GM23338 (cell line): ENCODE data around the gene FSIP1.

Source experiments
- EZH2 ChIP-seq: fragments of 200-600 bp; sonication (generic); IDR thresholded peaks from one replicate; pipeline ENCODE4 v1.8.0; 2017; ENCODE audit warnings: antibody characterized with exemption, mild to moderate bottlenecking, low read depth; ENCODE audit not compliant: unreplicated experiment
- EZH2phosphoT487 ChIP-seq: fragments of 200-600 bp; sonication (generic); IDR thresholded peaks from one replicate; pipeline ENCODE4 v1.8.1; 2018; ENCODE audit warnings: antibody characterized with exemption; ENCODE audit not compliant: unreplicated experiment
- TF ChIP-seq, protein P1 (sequence below), 2 experiments: fragments of 200-600 bp in 1 of 2; sonication (generic) in 1 of 2; conservative IDR thresholded peaks; 2 replicates each; pipeline versions ENCODE4 v1.5.1 to v1.6.1; 2016 to 2017; ENCODE audit warnings: antibody characterized with exemption in 2 of 2, low read depth in 2 of 2, mild to moderate bottlenecking in 2 of 2, moderate library complexity in 1 of 2

GRCh38 chr15:39783244-39783820, 691 bp upstream of the FSIP1 start:
- TF ChIP-seq EZH2phosphoT487 (no peak), EZH2 (no peak)
- TF ChIP-seq, protein P1, sequence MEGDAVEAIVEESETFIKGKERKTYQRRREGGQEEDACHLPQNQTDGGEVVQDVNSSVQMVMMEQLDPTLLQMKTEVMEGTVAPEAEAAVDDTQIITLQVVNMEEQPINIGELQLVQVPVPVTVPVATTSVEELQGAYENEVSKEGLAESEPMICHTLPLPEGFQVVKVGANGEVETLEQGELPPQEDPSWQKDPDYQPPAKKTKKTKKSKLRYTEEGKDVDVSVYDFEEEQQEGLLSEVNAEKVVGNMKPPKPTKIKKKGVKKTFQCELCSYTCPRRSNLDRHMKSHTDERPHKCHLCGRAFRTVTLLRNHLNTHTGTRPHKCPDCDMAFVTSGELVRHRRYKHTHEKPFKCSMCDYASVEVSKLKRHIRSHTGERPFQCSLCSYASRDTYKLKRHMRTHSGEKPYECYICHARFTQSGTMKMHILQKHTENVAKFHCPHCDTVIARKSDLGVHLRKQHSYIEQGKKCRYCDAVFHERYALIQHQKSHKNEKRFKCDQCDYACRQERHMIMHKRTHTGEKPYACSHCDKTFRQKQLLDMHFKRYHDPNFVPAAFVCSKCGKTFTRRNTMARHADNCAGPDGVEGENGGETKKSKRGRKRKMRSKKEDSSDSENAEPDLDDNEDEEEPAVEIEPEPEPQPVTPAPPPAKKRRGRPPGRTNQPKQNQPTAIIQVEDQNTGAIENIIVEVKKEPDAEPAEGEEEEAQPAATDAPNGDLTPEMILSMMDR (conservative IDR thresholded peaks at IDR 0.05; ENCODE audit: low read depth in 2 of 2) = no peak
